HUES48 (cell line): ENCODE results near the gene RAB19.

Source experiments
- H3K27ac ChIP-seq: one replicate; pipeline ENCODE4 v1.7.0; 2013; ENCODE audit warnings: low read depth, low read length, inconsistent platforms
- H3K27me3 ChIP-seq: 2 replicates; pipeline ENCODE4 v1.6.1; 2013; ENCODE audit warnings: mild to moderate bottlenecking, low read length; ENCODE audit not compliant: control insufficient read depth, insufficient read depth
- H3K36me3 ChIP-seq: 2 replicates; pipeline ENCODE4 v1.6.1; 2013; ENCODE audit warnings: low read length; ENCODE audit not compliant: control insufficient read depth, insufficient read depth
- H3K4me1 ChIP-seq: 2 replicates; pipeline ENCODE4 v1.6.1; 2013; ENCODE audit warnings: mild to moderate bottlenecking, low read length; ENCODE audit not compliant: control insufficient read depth, insufficient read depth
- H3K4me3 ChIP-seq: 2 replicates; pipeline ENCODE4 v1.5.1; 2013; ENCODE audit warnings: mild to moderate bottlenecking, low read depth, low read length
- H3K9ac ChIP-seq: 2 replicates; pipeline ENCODE4 v1.6.1; 2013; ENCODE audit warnings: mild to moderate bottlenecking, low read depth, low read length, moderate library complexity
- H3K9me3 ChIP-seq: 2 replicates; pipeline ENCODE4 v1.6.1; 2013; ENCODE audit warnings: low read length; ENCODE audit not compliant: control insufficient read depth, insufficient read depth

The RAB19 gene

GRCh38 chr7:140403878-140404564 is at the start of gene RAB19:
Gene RAB19 (plus strand): TSS chr7:140404058. CDS start chr7:140407647, 3,589 bp downstream.
- H3K27me3 ChIP-seq: no peaks in the 10 kb centered on the region
- H3K9ac ChIP-seq: peak within 1 kb of the TSS; percentile 52
- H3K4me1 ChIP-seq: peaks cover 5% of the 10 kb centered on the region
- peak within 1 kb of the TSS; percentile 70 for H3K4me3 ChIP-seq
- peaks cover 4% of the 10 kb centered on the region; the same call in 1 of the 2 replicates for H3K36me3 ChIP-seq
- no peaks in the 10 kb centered on the region for H3K9me3 ChIP-seq
- H3K27ac ChIP-seq: peak within 1 kb of the TSS; percentile 7

GRCh38 chr7:140358024-140358411 is 45.8 kb upstream of the RAB19 start:
- H3K27me3 ChIP-seq: no peaks in the 10 kb centered on the region
- no peaks in the 10 kb centered on the region for H3K9me3 ChIP-seq
- peaks cover 64% of the 10 kb centered on the region for H3K36me3 ChIP-seq
- no peaks in the 10 kb centered on the region for H3K4me1 ChIP-seq
- no peak overlapping the region for H3K27ac ChIP-seq
- H3K4me3 ChIP-seq: no peak overlapping the region
- H3K9ac ChIP-seq: no peak overlapping the region

- Histone ChIP-seq H3K4me1 (no peaks in the 10 kb centered on the region), H3K9me3 (no peaks in the 10 kb centered on the region), H3K27me3 (no peaks in the 10 kb centered on the region), H3K36me3 (peaks cover 60% of the 10 kb centered on the region), H3K27ac (no peak overlapping the region), H3K4me3 (no peak overlapping the region), H3K9ac (no peak overlapping the region)
Measured at GRCh38 chr7:140358412-140359051, 45.3 kb upstream of the RAB19 start.

- Histone ChIP-seq H3K4me3 (no peak overlapping the region), H3K27ac (no peak overlapping the region), H3K9ac (no peak overlapping the region), H3K36me3 (peaks cover 55% of the 10 kb centered on the region), H3K4me1 (no peaks in the 10 kb centered on the region), H3K27me3 (no peaks in the 10 kb centered on the region), H3K9me3 (0 out of 2 replicates have a peak, but pooled peaks cover 4% of the 10 kb centered on the region)
Measured at GRCh38 chr7:140360697-140361229, 43.1 kb upstream of the RAB19 start.

GRCh38 chr7:140364819-140365218 is 39.0 kb upstream of the RAB19 start:
- H3K27ac ChIP-seq: peak overlapping the region; percentile 14

GRCh38 chr7:140367528-140367927 is 36.3 kb upstream of the RAB19 start:
- Histone ChIP-seq H3K4me3 (no peak overlapping the region), H3K27me3 (no peaks in the 10 kb centered on the region), H3K27ac (no peak overlapping the region), H3K4me1 (no peaks in the 10 kb centered on the region), H3K36me3 (peaks cover 43% of the 10 kb centered on the region), H3K9me3 (0 out of 2 replicates have a peak, but pooled peaks cover 4% of the 10 kb centered on the region), H3K9ac (no peak overlapping the region)

More at GRCh38 chr7:140364819-140365218, 39.0 kb upstream of the RAB19 start:
- Histone ChIP-seq H3K27me3 (no peaks in the 10 kb centered on the region), H3K36me3 (peaks cover 51% of the 10 kb centered on the region), H3K4me1 (no peaks in the 10 kb centered on the region), H3K4me3 (no peak overlapping the region), H3K9me3 (0 out of 2 replicates have a peak, but pooled peaks cover 4% of the 10 kb centered on the region), H3K9ac (no peak overlapping the region)

GRCh38 chr7:140369294-140369693 is 34.6 kb upstream of the RAB19 start:
- no peak overlapping the region for H3K4me3 ChIP-seq
- peaks cover 36% of the 10 kb centered on the region for H3K36me3 ChIP-seq
- H3K9ac ChIP-seq: no peak overlapping the region
- H3K27me3 ChIP-seq: no peaks in the 10 kb centered on the region
- 0 out of 2 replicates have a peak, but pooled peaks cover 1% of the 10 kb centered on the region for H3K9me3 ChIP-seq
- H3K27ac ChIP-seq: no peak overlapping the region
- H3K4me1 ChIP-seq: no peaks in the 10 kb centered on the region

GRCh38 chr7:140375323-140375722 is 28.5 kb upstream of the RAB19 start:
- H3K4me1 ChIP-seq: no peaks in the 10 kb centered on the region
- peaks cover 43% of the 10 kb centered on the region for H3K36me3 ChIP-seq
- H3K4me3 ChIP-seq: no peak overlapping the region
- no peaks in the 10 kb centered on the region for H3K9me3 ChIP-seq
- no peaks in the 10 kb centered on the region for H3K27me3 ChIP-seq
- no peak overlapping the region for H3K27ac ChIP-seq
- H3K9ac ChIP-seq: no peak overlapping the region

GRCh38 chr7:140375892-140376730 is 27.7 kb upstream of the RAB19 start:
- no peaks in the 10 kb centered on the region for H3K27me3 ChIP-seq
- H3K9ac ChIP-seq: no peak overlapping the region
- H3K9me3 ChIP-seq: no peaks in the 10 kb centered on the region
- peaks cover 47% of the 10 kb centered on the region for H3K36me3 ChIP-seq
- H3K27ac ChIP-seq: no peak overlapping the region
- no peaks in the 10 kb centered on the region for H3K4me1 ChIP-seq
- H3K4me3 ChIP-seq: no peak overlapping the region

- H3K27ac ChIP-seq: no peak overlapping the region
- H3K9ac ChIP-seq: no peak overlapping the region
- no peaks in the 10 kb centered on the region for H3K4me1 ChIP-seq
- H3K9me3 ChIP-seq: no peaks in the 10 kb centered on the region
- H3K36me3 ChIP-seq: peaks cover 37% of the 10 kb centered on the region
- H3K27me3 ChIP-seq: no peaks in the 10 kb centered on the region
- no peak overlapping the region for H3K4me3 ChIP-seq
Measured at GRCh38 chr7:140383954-140384713, 19.7 kb upstream of the RAB19 start.
